ENCODE results near the gene JAKMIP2. TPM values are rescaled to one million over a fixed set of nuclear protein-coding genes. Genes with fewer than 3 reads are reported as not detected.

Gene JAKMIP2
- total RNA-seq, 1 experiment from 2014 or later = not detected

DNA sequence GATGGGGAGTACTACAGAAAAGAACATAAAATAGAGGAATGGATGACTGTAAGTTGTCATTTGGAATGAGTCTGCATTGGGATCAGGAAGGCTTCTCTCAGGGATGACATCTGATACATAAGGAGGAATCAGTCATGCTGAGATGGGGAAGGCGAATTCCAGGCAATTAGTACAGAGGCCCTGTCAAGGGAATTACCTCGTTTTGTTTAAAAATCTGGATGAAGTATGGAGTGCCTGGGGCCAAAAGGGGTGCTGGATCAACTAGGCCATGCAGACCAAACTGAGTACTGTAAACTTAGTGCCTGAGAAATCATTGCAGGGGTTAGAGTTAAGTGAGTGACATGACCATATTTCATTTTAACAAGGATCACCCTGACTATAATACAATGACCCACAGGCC, 30.5 kb downstream of the JAKMIP2 start:
- H3K4me2 ChIP-seq (ENCODE audit: low read length) = no peak overlapping the region
- ATAC-seq (no peak), DNase-seq (ENCODE audit: low read depth, low spot score) (no peak)
- H3K36me3 ChIP-seq (ENCODE audit: control insufficient read depth in 1 of 2, insufficient read depth in 2 of 2, low read length in 2 of 2) = no peaks in the 10 kb centered on the region
- no peak overlapping the region for H3K4me3 ChIP-seq (replicated peaks in 1 of 2; ENCODE audit: low read depth in 1 of 2, low read length in 2 of 2)
- no peak overlapping the region for H3K9ac ChIP-seq (ENCODE audit: low read length)
- no TSS peak for BruUV-seq (replicated peaks)
- CTCF ChIA-PET = no interaction called here
- no peaks in the 10 kb centered on the region for H3K9me3 ChIP-seq (ENCODE audit: control insufficient read depth in 1 of 2, insufficient read depth in 1 of 2, low read depth in 1 of 2, low read length in 2 of 2)
- intact Hi-C loops (cut with micrococcal nuclease) = no loop called here
- no peak overlapping the region for H2AFZ ChIP-seq (ENCODE audit: low read depth, low read length, poor library complexity, severe bottlenecking)
- H3K4me1 ChIP-seq (ENCODE audit: control insufficient read depth in 1 of 2, insufficient read depth in 2 of 2, low read length in 2 of 2) = no peaks in the 10 kb centered on the region
- H3K27me3 ChIP-seq (ENCODE audit: insufficient read depth, low read length) = 0 out of 2 replicates have a peak, but pooled peaks cover 5% of the 10 kb centered on the region
- POLR2A ChIA-PET = no interaction called here
- RAD21 ChIA-PET (ENCODE audit: low non-redundant PET in 1 of 2, low total read pairs in 2 of 2, uncharacterized antibody in 2 of 2, unreplicated experiment in 2 of 2) = no interaction called here
- TF ChIP-seq, protein P1, sequence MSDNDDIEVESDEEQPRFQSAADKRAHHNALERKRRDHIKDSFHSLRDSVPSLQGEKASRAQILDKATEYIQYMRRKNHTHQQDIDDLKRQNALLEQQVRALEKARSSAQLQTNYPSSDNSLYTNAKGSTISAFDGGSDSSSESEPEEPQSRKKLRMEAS (IDR thresholded peaks at IDR 0.05) = no peak
- TF ChIP-seq RAD21 (IDR thresholded peaks at IDR 0.05; ENCODE audit: low read depth) = no peak
- no peak for TF ChIP-seq SRF (IDR thresholded peaks at IDR 0.05; ENCODE audit: low read depth)
- TF ChIP-seq EZH2 (IDR thresholded peaks at IDR 0.05) = no peak
- TF ChIP-seq ZNF274 (IDR thresholded peaks at IDR 0.05; ENCODE audit: low read depth, low read length) = no peak
- no peak for TF ChIP-seq SP1 (IDR thresholded peaks at IDR 0.05; ENCODE audit: low read depth)
- TF ChIP-seq EGR1 (IDR thresholded peaks at IDR 0.05; ENCODE audit: low read depth) = no peak
- TF ChIP-seq POLR2A (IDR thresholded peaks at IDR 0.05; ENCODE audit: borderline replicate concordance, extremely low read depth, insufficient read depth, insufficient read length) = no peak
- no peak for TF ChIP-seq FOSL1 (IDR thresholded peaks at IDR 0.05; ENCODE audit: low read depth)
- no peak for TF ChIP-seq ELF1 (IDR thresholded peaks at IDR 0.05; ENCODE audit: borderline replicate concordance, low read depth)
- TF ChIP-seq ZFX (IDR thresholded peaks at IDR 0.05) = no peak
- no peak for TF ChIP-seq CEBPB (IDR thresholded peaks at IDR 0.05; ENCODE audit: low read depth)
- no peak for TF ChIP-seq TCF7L2 (IDR thresholded peaks at IDR 0.05; ENCODE audit: borderline replicate concordance, extremely low read depth, insufficient read depth, insufficient read length)
- no peak for TF ChIP-seq YY1 (IDR thresholded peaks at IDR 0.05; ENCODE audit: extremely low read depth, insufficient replicate concordance, low read depth, low read length)
- TF ChIP-seq EZH2phosphoT487 (IDR thresholded peaks at IDR 0.05; ENCODE audit: borderline replicate concordance) = no peak
- no peaks in the 10 kb centered on the region for H3K9me2 ChIP-seq (ENCODE audit: insufficient read depth)
- no peaks in the 10 kb centered on the region for H3K79me2 ChIP-seq (ENCODE audit: insufficient read depth, low read length)
- H3K27ac ChIP-seq (ENCODE audit: low read depth, low read length) = no peak overlapping the region
- no peaks in the 10 kb centered on the region for H4K20me1 ChIP-seq (ENCODE audit: insufficient read depth)

Data from HCT116 (cell line).